ENCODE data around the gene HORMAD2. TPM values are rescaled to one million over a fixed set of nuclear protein-coding genes. Genes with fewer than 3 reads are reported as not detected.

Gene HORMAD2
- total RNA-seq, 1 donor from 2014 or later, result not detected

DNA sequence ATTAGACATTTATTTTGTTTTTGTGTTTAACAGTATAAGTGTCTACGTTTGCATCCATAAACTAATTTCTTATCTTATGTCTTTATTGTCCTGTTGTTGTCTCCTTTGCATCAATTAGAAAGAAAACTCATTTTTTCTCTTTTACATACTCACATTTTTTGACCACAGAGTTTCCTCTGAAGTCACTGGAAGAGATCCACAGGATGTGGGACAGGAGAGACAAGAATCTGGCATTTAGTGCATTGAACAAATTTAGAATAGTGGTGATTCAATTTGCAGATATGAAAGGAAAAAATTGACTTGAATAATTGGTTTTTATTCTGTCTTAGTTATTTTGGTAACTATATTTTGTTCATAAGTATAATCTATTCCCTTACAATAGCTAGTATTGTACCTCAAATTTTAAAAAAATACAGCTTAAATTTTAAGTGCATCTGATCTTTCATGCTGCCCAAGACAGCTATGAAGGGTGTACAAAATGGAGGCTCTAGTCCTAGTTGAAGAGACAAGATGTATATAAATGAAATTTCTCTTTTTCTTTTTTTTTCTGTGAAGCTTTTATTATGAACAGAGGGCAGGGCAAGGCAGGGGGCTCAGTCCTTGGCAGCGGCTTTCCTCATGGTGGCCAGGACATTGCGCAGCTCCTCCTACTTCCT is 24.4 kb downstream of the HORMAD2 start:
- TF ChIP-seq, protein P1, sequence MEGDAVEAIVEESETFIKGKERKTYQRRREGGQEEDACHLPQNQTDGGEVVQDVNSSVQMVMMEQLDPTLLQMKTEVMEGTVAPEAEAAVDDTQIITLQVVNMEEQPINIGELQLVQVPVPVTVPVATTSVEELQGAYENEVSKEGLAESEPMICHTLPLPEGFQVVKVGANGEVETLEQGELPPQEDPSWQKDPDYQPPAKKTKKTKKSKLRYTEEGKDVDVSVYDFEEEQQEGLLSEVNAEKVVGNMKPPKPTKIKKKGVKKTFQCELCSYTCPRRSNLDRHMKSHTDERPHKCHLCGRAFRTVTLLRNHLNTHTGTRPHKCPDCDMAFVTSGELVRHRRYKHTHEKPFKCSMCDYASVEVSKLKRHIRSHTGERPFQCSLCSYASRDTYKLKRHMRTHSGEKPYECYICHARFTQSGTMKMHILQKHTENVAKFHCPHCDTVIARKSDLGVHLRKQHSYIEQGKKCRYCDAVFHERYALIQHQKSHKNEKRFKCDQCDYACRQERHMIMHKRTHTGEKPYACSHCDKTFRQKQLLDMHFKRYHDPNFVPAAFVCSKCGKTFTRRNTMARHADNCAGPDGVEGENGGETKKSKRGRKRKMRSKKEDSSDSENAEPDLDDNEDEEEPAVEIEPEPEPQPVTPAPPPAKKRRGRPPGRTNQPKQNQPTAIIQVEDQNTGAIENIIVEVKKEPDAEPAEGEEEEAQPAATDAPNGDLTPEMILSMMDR (conservative IDR thresholded peaks at IDR 0.05), result no peak
- Mint-ChIP-seq H3K4me1 (no peaks in the 10 kb centered on the region), H3K9me3 (no peaks in the 10 kb centered on the region), H3K36me3 (ENCODE audit: low read depth) (no peaks in the 10 kb centered on the region), H3K4me3 (no peak overlapping the region), H3K27ac (ENCODE audit: unreplicated experiment) (no peak overlapping the region), H3K27me3 (ENCODE audit: low read depth) (peaks cover 22% of the 10 kb centered on the region)
- no peak for DNase-seq (ENCODE audit: low read depth, low spot score)

DNA sequence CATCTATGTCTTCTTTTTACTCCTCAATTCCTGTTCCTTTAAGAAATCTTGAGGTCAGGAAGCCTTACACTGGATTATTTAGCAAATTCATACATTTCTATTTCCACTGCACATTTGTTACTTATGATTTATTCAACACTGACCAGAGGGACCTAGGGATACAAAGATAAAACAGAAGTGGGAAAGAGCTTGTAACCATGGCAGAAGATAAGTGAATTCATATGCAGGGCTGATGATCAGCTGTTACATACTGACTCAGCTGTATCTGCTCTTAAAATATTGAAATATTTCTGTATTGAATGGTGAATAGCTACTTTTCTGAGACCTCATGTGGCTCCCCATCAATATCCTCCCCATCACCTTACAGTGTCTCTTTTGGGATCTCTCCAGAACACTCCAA is 25.2 kb downstream of the HORMAD2 start:
- Mint-ChIP-seq H3K4me1 (no peaks in the 10 kb centered on the region), H3K27ac (ENCODE audit: unreplicated experiment) (no peak overlapping the region), H3K9me3 (no peaks in the 10 kb centered on the region), H3K4me3 (no peak overlapping the region), H3K36me3 (ENCODE audit: low read depth) (no peaks in the 10 kb centered on the region), H3K27me3 (ENCODE audit: low read depth) (peaks cover 19% of the 10 kb centered on the region)
- DNase-seq (ENCODE audit: low read depth, low spot score), result no peak
- TF ChIP-seq, protein P1 (conservative IDR thresholded peaks at IDR 0.05), result no peak

DNA sequence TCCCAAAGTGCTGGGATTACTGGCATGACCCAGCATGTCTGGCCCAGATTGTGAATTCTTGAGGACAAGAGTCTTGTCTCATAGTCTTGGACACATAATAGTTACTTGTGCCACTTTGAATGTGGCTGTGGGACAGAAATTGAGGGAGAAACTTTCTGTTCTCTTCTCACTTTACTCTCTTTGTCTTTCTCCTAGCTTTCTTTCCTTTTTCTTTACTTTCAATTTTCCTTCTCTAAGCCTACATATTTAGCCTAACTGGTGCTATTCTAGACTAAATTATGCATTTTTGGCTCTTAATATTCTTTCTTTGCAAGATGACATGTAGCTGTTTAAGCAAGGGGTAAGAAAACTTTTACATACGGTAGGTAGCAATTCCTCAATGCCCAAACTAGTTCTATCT is 33.2 kb downstream of the HORMAD2 start:
- H3K27ac Mint-ChIP-seq (ENCODE audit: unreplicated experiment), result no peak overlapping the region
- H3K9me3 Mint-ChIP-seq, result no peaks in the 10 kb centered on the region
- peaks cover under 1% of the 10 kb centered on the region for H3K27me3 Mint-ChIP-seq (ENCODE audit: low read depth)
- no peaks in the 10 kb centered on the region for H3K36me3 Mint-ChIP-seq (ENCODE audit: low read depth)
- no peak for DNase-seq (ENCODE audit: low read depth, low spot score)
- TF ChIP-seq, protein P1 (conservative IDR thresholded peaks at IDR 0.05), result no peak
- H3K4me3 Mint-ChIP-seq, result no peak overlapping the region
- no peaks in the 10 kb centered on the region for H3K4me1 Mint-ChIP-seq

DNA sequence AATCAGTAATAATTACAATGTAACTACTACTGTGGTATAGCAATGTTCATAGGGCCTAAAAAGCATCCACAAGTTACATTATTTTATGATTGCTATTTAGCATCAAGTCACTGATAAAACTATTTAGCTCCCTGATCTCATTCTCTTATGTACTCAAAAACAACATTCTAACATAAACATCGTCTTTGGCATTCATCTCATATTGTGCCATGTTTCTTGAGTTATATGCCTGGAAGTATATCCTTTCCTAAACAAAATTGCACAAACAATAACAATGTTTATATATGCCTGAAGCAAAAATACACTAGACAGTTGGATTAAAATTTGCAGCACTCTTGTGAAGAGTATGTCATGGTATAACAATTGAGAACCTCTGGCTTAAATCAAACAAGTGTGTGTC is 34.1 kb downstream of the HORMAD2 start:
- no peak for DNase-seq (ENCODE audit: low read depth, low spot score)
- Mint-ChIP-seq H3K27ac (ENCODE audit: unreplicated experiment) (no peak overlapping the region), H3K4me1 (no peaks in the 10 kb centered on the region), H3K36me3 (ENCODE audit: low read depth) (no peaks in the 10 kb centered on the region), H3K4me3 (no peak overlapping the region), H3K27me3 (ENCODE audit: low read depth) (no peaks in the 10 kb centered on the region), H3K9me3 (no peaks in the 10 kb centered on the region)
- TF ChIP-seq, protein P1 (conservative IDR thresholded peaks at IDR 0.05), result no peak

DNA sequence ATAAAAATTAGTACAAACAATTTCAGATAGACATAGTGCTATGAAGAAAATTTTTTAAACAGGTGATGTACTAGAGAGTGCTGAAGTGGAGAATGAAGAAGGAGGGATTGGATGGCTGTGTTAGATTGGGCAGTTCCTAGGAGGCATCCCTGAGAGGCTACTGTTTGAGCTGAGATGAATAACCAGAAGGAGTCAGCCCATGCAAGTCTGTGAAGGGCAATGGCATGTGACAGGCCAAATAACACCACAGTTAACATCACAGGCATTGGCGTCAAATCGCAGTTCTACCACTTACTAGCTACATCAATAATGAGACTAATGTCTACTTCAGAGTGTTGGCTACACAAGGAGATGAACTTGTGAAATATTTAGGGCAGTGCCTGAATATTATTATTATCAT is 35.4 kb downstream of the HORMAD2 start:
- TF ChIP-seq, protein P1 (conservative IDR thresholded peaks at IDR 0.05), result no peak
- H3K27me3 Mint-ChIP-seq (ENCODE audit: low read depth), result no peaks in the 10 kb centered on the region
- H3K4me3 Mint-ChIP-seq, result no peak overlapping the region
- H3K36me3 Mint-ChIP-seq (ENCODE audit: low read depth), result no peaks in the 10 kb centered on the region
- no peaks in the 10 kb centered on the region for H3K4me1 Mint-ChIP-seq
- DNase-seq (ENCODE audit: low read depth, low spot score), result no peak
- no peak overlapping the region for H3K27ac Mint-ChIP-seq (ENCODE audit: unreplicated experiment)
- no peaks in the 10 kb centered on the region for H3K9me3 Mint-ChIP-seq

Data from neural crest cell (in vitro differentiated cells).